Chondrocyte (in vitro differentiated cells): ENCODE results near the gene FHIT. TPM values are rescaled to one million over a fixed set of nuclear protein-coding genes. Genes with fewer than 3 reads are reported as not detected.

Source experiments
- DNase-seq: peaks from one replicate; pipeline ENCODE4 v3.0.0; 2021; ENCODE audit warnings: mixed read lengths, low spot score
- H3K27ac Mint-ChIP-seq: one replicate; pipeline ENCODE4 v1.8.0; 2021; ENCODE audit warnings: mild to moderate bottlenecking, moderate library complexity, mixed read lengths; ENCODE audit not compliant: unreplicated experiment
- H3K27me3 Mint-ChIP-seq: 2 replicates; pipeline ENCODE4 v1.8.0; 2021; ENCODE audit warnings: low read depth, mixed read lengths
- H3K36me3 Mint-ChIP-seq: 2 replicates; pipeline ENCODE4 v1.8.0; 2021; ENCODE audit warnings: low read depth, mixed read lengths
- H3K4me1 Mint-ChIP-seq: 2 replicates; pipeline ENCODE4 v1.8.0; 2021; ENCODE audit warnings: low read depth, mild to moderate bottlenecking, mixed read lengths
- H3K4me3 Mint-ChIP-seq: one replicate; pipeline ENCODE4 v1.8.0; 2021; ENCODE audit warnings: mild to moderate bottlenecking, moderate library complexity, mixed read lengths; ENCODE audit not compliant: unreplicated experiment
- H3K9me3 Mint-ChIP-seq: 2 replicates; pipeline ENCODE4 v1.8.0; 2021; ENCODE audit warnings: low read depth, mixed read lengths
- CTCF ChIP-seq: fragments of 200-600 bp; sonication (generic); IDR thresholded peaks from 2 replicates; pipeline ENCODE4 v1.5.0; 2021; ENCODE audit warnings: antibody characterized with exemption, mild to moderate bottlenecking, moderate library complexity
- total RNA-seq: library from RNA; stranded (reverse); gene quantifications from 3 replicates; pipeline ENCODE4 v1.2.1, GENCODE V29; 2021

FHIT gene
- total RNA-seq, 1 donor from 2014 or later: 3.8 TPM

GRCh38 chr3:59818033-59818918 is 1433.0 kb downstream of the FHIT start:
- peaks cover 48% of the 10 kb centered on the region for H3K4me1 Mint-ChIP-seq

GRCh38 chr3:59817511-59817910 is 1433.7 kb downstream of the FHIT start:
- H3K9me3 Mint-ChIP-seq: peaks cover 10% of the 10 kb centered on the region
- H3K27ac Mint-ChIP-seq: peak overlapping the region; percentile 98
- peak overlapping the region; percentile 55 for H3K4me3 Mint-ChIP-seq
- H3K36me3 Mint-ChIP-seq: peaks cover 4% of the 10 kb centered on the region
- no peaks in the 10 kb centered on the region for H3K27me3 Mint-ChIP-seq
- peaks cover 56% of the 10 kb centered on the region for H3K4me1 Mint-ChIP-seq
- DNase-seq: no peak
- no peak for TF ChIP-seq CTCF

More at GRCh38 chr3:59818033-59818918, 1433.0 kb downstream of the FHIT start:
- H3K9me3 Mint-ChIP-seq: peaks cover 15% of the 10 kb centered on the region
- DNase-seq: peak; percentile 95
- no peaks in the 10 kb centered on the region for H3K27me3 Mint-ChIP-seq
- H3K27ac Mint-ChIP-seq: peak overlapping the region; percentile 98
- no peak for TF ChIP-seq CTCF
- peak overlapping the region; percentile 55 for H3K4me3 Mint-ChIP-seq
- peaks cover 4% of the 10 kb centered on the region for H3K36me3 Mint-ChIP-seq

GRCh38 chr3:59816312-59816711 is 1434.9 kb downstream of the FHIT start:
- no peak for DNase-seq
- no peak for TF ChIP-seq CTCF
- no peaks in the 10 kb centered on the region for H3K27me3 Mint-ChIP-seq
- peaks cover 2% of the 10 kb centered on the region for H3K36me3 Mint-ChIP-seq
- H3K4me3 Mint-ChIP-seq: no peak overlapping the region
- peaks cover 6% of the 10 kb centered on the region for H3K9me3 Mint-ChIP-seq
- H3K4me1 Mint-ChIP-seq: peaks cover 68% of the 10 kb centered on the region
- H3K27ac Mint-ChIP-seq: no peak overlapping the region

- Mint-ChIP-seq H3K36me3 (no peaks in the 10 kb centered on the region), H3K27me3 (no peaks in the 10 kb centered on the region), H3K4me3 (no peak overlapping the region), H3K4me1 (peaks cover 67% of the 10 kb centered on the region), H3K27ac (peak overlapping the region; percentile 33), H3K9me3 (no peaks in the 10 kb centered on the region)
- no peak for TF ChIP-seq CTCF
- DNase-seq: no peak
Measured at GRCh38 chr3:59813148-59813538, 1438.1 kb downstream of the FHIT start.

DNA sequence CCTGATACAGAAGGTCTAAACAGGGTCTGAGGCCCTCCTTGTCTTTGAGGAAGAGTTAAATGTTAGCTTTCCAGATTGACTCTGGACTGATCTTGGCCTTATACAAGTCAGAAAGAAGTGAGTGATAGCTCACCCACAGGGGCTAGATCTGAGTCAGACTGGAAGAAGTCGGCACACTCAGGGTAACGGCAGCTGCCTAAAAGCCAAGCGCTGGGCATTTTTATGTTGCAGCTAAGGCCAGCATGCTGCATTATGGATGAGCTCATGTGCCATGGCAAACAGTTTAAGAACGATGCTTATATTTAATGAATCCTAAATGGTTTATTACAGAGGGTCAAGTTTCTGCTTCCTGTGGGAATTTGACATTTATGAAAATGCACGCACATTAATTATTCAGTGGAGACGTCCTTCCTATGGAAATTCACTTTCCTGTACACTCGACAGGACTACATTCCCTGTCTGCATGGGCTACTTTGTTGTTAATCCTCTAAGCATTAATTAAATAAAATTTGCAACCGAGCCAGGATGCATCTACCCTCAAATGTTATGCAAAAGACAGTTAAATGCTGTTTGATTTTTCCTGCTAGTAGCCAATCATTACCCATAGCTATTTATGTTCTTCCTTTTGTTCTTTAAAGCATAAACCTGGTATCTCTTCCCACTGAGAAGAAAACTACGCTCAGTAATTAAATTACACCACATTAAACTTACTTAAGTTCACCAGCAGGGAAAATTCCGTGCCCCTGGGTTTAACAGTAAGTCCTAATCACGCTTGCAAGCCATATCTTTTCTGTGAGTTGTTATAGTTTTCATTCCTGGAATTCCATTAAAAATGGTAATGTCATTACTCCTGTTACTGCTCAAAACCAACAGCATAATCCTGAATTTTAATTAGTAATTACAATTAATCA is 1438.8 kb downstream of the FHIT start:
- H3K9me3 Mint-ChIP-seq: no peaks in the 10 kb centered on the region

More for the DNA sequence above, 1438.8 kb downstream of the FHIT start:
- Mint-ChIP-seq H3K4me1 (peaks cover 60% of the 10 kb centered on the region), H3K27me3 (no peaks in the 10 kb centered on the region), H3K4me3 (no peak overlapping the region), H3K27ac (no peak overlapping the region), H3K36me3 (no peaks in the 10 kb centered on the region)
- peak; percentile 41 for TF ChIP-seq CTCF
- DNase-seq: no peak
